ENCODE results near the gene PTP4A2.
"Not testable (repeated sequence)": the region's sequence is repeated elsewhere in the genome, so short reads cannot be mapped to it uniquely, and the experiment has no call there.

The PTP4A2 gene

GRCh38 chr1:31924839-31925238, 13.3 kb downstream of the PTP4A2 start:
- no peak for DNase-seq (ENCODE audit: low read depth in 2 of 2)

GRCh38 chr1:31923901-31924535, 14.2 kb downstream of the PTP4A2 start:
- DNase-seq (ENCODE audit: low read depth in 2 of 2), result no peak

DNA sequence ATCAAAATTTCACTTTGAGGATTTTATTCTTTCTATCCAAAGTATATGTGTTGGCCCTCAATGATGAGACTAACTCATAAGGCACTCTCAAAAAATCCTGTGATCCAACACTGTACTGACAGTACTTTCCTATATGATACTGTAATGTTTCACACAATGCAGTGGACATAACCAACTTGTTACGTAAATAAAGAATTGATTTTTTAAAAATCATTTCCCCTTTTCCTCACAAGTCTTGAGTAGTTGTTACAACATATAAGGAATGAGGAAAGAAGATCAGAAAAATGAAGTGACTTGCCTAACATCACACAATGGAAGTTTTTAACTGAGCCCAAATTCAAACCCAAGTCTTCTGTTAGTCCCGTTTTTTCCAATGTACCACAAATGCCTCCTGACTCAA, 17.2 kb downstream of the PTP4A2 start:
- DNase-seq (ENCODE audit: low read depth in 2 of 2), result no peak

DNA sequence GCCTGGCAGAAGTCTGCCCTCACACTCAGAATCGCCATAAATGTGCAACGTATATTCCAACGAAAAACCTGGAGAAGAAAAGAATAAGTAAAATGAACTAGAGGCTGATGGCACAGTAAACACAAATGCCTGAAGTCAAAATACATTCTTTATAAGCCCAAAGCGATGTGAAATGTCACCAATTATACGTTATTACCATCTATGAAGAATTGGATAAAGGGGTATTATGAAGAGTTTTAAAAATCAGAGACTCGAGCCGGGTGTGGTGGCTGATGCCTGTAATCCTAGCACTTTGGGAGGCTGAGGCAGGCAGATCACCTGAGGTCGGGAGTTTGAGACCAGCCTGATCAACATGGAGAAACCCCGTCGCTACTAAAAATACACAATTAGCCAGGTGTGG, 18.6 kb downstream of the PTP4A2 start:
- DNase-seq (ENCODE audit: low read depth in 2 of 2), result no peak

DNA sequence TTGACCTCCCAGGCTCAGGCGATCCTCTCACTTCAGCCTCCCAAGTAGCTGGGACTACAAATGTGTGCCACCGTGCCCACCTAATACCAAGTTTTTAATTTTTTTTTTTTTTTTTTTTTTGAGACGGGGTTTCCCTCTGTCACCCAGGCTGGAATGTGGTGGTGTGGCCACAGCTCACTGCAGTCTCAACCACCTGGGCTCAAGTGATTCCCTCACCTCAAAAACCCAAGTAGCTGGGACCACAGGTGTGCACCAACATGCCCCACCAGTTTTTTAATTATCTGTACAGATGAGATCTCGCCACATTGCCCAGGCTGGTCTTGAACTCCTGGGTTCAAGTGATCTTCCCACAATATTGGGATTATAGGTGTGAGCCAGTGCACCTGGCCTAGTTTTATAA, 22.7 kb downstream of the PTP4A2 start:
- no peak for DNase-seq (ENCODE audit: low read depth in 2 of 2)

- DNase-seq (ENCODE audit: low read depth in 2 of 2), result no peak
These were observed 24.2 kb downstream of the PTP4A2 start for GRCh38 chr1:31913968-31914367.

GRCh38 chr1:31912839-31913239, 25.3 kb downstream of the PTP4A2 start:
- no peak for DNase-seq (ENCODE audit: low read depth in 2 of 2)

DNA sequence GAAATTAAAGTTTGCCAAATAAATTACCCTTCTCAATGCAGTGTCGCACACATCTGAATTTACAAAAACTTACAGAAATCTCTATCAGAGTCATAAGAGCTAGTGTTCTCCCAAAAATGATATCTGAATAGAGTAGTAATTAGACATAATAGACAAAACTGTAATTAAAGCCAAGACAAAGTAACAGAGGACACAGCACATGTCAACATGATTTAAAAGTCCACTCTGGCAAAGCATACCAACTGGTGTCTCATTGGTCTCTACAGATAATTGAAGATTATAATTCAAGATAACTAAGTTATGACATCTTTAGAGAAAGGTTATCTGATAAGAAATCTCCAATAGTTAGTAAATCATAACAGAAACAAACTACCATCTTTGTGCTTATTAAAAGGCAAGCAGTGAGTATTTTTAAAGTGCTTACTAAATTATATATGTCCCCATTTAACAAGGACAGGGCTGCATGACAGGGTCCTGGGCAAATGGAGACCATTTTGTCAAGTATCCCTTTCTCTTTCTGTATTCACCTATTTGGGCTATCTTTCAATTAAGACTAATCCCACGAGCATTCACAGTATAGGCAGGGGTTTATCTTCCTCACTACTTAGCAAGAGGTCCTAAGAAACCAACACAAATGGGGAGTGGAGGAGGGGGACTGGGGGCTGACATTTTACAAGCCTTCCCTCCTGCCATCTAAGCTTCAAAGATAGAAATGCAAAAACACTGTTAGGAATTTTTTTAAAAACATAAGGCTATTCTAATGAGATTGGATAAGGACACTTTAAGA, 26.0 kb downstream of the PTP4A2 start:
- DNase-seq (ENCODE audit: low read depth in 2 of 2), result no peak

DNA sequence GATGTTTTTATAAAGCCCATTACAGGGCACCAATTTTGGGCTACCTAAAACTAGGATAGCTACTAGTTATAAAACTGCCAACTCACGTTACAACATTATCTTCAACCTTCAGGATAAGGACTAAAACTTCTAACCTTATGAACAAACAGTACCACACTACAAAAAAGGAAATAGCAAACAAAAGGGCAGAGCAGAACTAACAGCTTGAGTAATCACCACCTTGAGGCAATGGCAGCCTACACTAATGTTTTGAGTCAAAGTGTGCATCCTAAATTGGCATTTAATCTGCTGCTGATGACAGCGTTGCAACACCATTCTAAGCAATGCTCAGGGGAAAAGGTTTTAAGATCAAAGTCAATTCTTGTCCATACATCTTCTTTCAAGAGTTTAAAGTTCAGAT, 27.2 kb downstream of the PTP4A2 start:
- no peak for DNase-seq (ENCODE audit: low read depth in 2 of 2)

DNA sequence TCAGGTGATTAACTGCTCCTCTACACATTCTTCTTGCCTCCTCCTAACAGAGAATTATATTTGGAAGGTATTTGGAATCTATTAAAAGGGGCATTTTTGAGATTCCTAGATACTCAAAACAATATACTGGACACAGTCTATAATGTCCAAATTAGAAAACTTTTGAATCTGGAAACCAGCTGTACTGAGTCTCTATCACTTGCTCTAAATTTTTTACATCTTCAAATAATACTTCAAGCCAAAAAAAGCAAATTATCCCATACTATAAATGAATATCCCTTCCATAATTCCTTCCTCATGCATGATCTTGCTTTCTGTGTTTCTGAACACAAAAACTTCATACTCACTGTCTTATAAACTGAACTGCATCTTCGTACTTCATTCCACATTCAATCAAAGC, 28.5 kb downstream of the PTP4A2 start:
- DNase-seq (ENCODE audit: low read depth in 2 of 2), result no peak

DNA sequence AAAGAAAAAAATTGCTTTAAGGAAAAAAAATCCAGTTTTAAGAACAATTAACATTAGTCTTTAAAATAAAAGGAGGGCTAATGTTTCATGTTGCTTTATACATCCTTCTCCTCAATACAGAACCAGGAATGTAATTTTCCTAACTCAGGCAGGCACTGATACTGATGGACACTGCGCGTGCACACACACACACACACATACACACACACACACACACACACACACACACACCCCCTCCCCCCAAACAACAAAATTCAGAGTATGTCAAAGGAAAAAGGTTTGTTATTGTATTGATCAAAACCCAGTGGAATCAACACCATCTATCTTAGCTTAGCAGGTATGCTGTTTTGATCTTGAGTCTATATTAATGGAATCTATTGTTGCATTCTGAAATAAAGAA, 31.6 kb downstream of the PTP4A2 start:
- DNase-seq (ENCODE audit: low read depth in 2 of 2), result no peak

DNA sequence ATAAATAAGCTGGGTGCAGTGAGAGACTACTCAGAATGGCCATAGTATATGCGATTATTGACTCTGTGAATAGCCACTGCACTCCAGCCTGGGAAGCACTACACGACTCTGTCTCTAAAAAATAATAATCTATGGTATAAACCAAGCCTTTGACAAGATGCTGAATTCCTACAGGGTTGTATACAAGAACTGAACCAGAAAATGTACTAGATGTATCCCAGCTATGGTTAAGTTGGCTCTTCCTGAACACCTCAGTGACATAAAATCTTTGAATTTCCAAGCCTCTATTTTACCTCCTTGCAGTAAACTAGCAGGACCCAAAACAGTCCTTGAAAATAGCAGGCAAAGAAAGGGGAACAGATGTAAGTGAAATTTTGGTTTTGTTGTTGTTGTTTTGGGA, 32.5 kb downstream of the PTP4A2 start:
- DNase-seq (ENCODE audit: low read depth in 2 of 2), result no peak

DNA sequence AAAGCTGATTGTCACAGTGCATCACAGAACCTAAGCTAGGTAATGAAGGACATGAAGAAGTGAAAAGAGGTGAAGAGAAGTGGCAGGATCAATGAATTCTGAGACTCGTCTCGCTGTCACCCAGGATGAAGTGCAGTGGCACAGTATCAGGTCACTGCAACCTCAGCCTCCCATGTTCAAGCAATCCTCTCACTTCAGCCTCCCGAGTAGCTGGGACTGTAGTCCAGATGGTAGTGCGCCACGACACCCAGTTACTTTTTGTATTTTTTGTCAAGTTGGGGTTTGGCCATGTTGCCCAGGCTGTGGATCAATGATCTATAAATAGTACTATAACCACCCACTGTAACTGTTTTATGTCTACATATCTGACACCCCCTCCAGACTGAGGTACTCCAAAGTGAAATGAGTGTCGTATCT, 33.1 kb downstream of the PTP4A2 start:
- DNase-seq (ENCODE audit: low read depth in 2 of 2), result no peak

DNA sequence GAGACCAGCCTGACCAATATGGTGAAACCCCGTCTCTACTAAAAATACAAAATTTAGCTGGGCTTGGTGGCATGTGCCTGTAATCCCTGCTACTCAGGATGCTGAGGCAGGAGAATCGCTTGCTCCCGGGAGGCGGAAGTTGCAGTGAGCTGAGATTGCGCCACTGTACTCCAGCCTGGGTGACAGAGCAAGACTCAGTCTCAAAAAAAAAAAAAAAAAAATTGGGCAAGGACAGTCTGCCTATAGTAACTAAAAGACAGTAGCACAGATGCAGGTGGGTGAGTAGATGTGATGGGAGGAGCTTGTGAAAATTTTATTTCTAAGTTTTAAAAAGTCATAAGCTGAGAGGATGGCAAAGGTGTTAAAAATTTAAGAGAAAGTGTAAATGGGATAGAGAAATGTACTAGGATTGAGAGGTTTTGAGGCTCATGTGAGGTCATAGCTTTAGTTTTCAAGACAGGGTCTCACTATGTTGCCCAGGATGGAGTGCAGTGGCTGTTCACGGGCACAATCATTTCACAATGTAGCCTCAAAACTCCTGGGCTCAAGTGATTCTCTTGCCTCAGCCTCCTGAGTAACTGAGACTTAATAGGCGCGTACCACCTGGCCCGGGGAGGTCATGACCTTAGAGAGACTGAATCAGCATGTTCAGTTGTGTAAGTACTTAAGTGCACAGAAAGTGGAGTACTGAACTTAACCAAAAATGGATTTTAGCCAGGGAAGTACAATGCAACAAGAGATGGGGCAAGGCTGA, 33.7 kb downstream of the PTP4A2 start:
- no peak for DNase-seq (ENCODE audit: low read depth in 2 of 2)

- no peak for DNase-seq (ENCODE audit: low read depth in 2 of 2)
These were observed 35.7 kb downstream of the PTP4A2 start for GRCh38 chr1:31902510-31902860.

DNA sequence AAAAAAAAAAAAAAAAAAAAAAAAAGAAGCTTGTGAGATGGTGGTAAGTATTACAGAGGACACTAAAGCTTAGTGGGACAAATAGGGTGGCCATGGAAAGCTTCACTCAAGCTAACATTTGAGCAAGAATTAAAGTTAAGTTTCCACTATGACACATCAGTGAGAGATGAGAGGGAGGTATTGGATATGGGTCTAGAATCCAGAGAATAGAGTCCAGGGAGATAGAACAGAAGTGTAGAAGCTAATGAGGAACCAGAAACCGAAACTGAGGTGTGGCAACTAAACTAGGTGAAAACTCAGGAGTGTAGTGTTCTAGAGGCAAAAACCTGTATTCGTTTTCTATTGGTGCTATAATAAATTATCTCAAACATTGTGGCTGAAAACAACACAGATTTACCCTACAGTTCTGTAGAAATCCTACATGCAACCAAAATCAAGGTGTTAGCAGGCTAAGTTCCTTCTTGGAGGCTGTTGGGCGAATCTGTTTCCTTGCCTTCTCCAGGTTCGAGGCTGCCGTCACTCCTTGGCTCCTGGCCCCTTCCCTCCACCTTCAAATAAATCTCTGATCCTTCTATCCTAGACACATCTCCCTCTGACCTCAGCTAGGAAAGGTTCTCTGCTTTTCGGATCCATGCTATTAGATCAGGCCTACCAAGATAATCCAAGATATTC, 36.2 kb downstream of the PTP4A2 start:
- DNase-seq (ENCODE audit: low read depth in 2 of 2), result no peak

GRCh38 chr1:31900790-31901189, 37.4 kb downstream of the PTP4A2 start:
- DNase-seq (ENCODE audit: low read depth in 2 of 2), result no peak

DNA sequence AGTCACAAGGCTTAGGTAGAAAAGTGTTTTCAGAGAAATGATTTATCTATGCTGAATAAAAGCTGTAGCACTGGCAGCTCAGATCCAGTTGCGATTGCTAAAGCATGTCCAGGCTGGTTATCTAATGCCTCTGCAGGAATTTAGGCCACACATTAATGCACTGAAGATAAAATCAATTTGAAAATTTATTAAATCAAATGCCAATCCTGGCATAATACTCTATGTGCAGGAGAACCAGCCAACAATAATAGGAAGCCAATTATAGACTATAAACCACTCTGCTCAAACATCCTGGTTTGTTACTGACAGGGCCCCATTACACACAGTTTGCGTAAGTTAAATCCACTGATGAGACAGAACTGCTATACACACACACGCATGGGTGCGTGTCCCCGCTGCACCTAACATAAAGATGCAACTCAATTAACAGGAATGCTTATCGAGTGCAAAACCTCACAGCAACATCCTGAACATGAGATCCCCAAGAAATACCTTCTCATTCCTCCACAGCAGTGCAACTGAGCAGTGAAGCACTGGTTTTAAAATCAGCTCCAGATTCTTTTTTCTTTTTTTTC, 40.6 kb downstream of the PTP4A2 start:
- no peak for DNase-seq (ENCODE audit: low read depth in 2 of 2)

DNA sequence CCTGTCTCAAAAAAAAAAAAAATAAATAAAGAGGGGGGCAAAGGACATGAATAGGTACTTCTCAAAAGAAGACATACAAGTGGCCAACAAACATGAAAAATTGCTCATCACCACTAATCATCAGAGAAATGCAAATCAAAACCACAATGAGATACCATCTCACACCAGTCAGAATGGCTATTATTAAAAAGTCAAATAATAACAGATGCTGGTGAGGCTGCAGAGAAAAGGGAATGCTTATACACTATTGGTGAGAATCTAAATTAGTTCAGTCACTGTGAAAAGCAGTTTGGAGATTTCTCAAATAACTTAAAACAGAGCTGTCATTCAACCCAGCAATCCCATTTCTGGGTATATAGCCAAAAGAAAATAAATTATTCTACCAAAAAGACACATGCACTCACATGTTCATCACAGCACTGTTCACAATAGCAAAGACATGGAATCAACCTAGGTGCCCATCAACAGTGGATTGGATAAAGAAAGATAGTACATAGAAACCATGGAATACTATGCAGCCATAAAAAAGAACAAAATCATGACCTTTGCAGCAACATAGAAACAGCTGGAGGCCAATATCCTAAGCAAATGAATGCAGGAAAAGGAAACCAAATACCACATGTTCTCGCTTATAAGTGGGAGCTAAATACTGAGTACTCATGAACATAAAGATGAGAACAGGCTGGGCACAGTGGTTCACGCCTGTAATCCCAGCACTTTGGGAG, 42.5 kb downstream of the PTP4A2 start:
- DNase-seq (ENCODE audit: low read depth in 2 of 2), result not testable (repeated sequence)

GRCh38 chr1:31891280-31891679, 46.9 kb downstream of the PTP4A2 start:
- peak; percentile 38 to 49 for DNase-seq (ENCODE audit: low read depth in 2 of 2)

DNA sequence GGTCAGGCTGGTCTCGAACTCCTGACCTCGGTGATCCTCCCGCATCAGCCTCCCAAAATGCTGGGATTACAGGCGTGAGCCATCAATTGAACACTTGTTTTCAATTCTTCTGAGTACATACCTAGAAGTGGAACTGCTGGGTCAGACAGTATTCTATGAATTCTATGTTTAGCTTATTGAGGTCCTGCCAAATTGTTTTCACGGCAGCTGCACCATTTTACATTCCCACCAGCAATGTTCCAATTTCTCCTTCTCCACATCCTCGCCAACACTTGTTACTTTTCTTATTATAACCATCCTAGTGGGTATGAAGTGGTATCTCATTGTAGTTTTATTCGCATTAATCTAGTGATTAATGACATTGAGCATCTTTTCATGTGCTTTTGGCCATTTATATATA, 49.9 kb downstream of the PTP4A2 start:
- DNase-seq (ENCODE audit: low read depth in 2 of 2), result no peak
